AG20443 (cell line): Measurements from ENCODE around the gene TRAF5.
A peak's percentile ranks its signal among the peaks of the same experiment; 100 is the strongest.

Source experiments
- DNase-seq: peaks from one replicate; pipeline ENCODE4 v3.0.0; 2012; ENCODE audit warnings: low spot score, mixed read lengths

Gene TRAF5

DNA sequence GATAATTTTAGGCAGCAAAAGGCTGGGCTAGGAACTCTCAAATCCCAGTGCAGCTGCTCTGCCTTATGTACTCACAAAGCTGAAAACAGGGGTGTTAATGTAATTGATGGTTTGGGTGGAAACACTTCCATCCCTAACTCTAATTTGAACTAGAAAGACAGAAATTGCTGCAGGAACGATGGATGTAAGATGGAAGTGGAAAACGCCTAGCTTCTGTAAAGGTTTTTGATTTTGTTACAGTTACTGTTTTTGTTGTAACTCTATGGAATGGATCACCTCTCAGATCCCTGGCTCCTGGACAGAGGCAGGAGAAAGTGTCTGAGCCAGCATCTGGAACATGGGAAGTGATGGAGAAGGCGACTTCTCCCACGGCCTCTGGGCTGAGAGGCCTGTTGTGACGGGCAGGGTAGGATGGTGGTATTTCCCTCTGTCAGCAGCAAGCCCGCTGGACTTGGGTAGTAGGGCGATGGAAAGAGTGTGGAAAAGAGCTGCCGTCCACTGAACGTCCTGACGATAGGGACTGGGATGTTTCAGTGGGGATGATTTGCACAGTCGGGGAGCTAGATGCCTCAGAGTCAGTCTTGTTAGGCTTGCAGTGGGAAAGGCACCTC lies 1.6 kb downstream of the TRAF5 start:
- no peak for DNase-seq

DNA sequence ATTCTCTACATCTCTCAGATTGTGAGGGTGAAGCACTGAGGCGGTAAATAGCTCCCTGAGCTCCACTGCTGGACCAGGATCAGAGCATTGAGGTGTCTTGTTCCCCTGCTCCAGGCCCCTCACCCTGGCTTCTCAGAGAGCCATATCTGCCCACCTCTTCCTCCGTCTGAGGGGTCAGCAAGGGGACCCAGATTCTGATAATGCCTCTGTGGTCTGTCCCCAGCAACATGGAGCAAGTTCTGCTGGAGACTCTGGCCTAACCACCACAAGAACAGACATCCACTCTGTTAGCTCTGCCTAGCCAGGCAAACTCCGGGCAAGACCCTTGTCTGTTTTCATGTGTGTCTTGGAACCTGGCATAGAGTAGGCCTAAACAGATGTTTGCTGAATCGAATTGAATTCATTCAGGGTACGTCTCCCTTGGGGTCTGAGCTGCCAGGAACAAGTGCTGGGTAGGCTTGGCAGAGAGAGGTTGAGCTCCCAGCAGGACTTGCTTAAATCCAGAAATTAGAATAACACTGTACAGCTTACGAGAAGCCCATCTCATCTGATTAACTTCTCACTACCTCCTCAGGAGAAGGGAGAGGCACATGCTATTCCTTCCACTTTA lies 2.3 kb downstream of the TRAF5 start:
- no peak for DNase-seq

DNA sequence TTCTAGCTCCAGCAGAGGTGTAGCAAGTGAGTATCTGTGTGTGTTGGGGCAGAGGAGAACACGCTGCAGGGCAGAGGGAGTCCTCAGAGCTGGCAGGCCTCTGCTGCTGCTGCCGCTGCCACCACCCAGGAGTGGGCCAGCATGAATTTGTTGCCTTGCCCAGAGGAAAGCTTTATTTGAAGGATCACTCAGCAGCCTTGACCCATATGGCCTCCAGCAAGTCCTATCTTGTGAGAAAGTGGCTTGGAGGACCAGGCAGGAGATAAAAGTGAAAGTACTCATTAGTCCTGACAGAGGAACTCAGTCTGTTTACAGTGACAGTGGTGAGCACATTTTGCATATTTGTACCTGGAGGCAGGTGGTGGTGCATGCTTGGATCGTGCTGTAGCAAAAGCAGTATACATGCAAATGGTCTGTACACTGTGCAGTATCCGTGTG lies 3.1 kb downstream of the TRAF5 start:
- DNase-seq = no peak

DNA sequence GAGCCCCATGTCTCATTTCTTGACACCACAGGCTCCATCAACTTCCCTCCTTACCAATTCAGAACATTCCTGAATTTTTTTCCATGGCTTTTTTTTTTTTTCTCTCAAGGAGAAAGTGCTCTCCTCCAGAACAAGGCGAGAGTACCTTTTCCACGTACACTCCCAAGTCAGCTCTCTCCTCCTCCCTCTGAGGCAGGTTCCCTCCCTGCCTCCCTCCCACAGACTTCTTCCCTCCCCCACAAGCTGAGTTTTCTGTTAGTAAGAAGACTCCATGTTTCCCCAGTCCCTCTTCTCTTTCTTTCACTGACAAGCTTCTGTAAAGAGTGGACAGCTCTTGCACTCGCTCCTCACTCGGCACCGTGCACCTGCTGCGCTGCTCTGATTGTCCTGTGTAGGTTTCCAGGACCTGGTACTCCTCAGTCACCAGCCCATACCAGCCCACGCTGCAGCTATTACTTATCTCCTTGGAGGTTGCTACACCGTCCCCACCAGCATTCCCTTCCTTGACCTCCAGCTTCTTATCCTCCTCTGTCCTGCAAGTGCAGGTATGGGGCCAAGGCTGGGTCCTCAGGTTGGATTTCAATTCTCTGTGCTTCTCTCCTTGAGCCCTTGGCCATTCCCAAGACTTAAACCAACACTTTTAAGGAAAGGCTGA lies 3.8 kb downstream of the TRAF5 start:
- no peak for DNase-seq

DNA sequence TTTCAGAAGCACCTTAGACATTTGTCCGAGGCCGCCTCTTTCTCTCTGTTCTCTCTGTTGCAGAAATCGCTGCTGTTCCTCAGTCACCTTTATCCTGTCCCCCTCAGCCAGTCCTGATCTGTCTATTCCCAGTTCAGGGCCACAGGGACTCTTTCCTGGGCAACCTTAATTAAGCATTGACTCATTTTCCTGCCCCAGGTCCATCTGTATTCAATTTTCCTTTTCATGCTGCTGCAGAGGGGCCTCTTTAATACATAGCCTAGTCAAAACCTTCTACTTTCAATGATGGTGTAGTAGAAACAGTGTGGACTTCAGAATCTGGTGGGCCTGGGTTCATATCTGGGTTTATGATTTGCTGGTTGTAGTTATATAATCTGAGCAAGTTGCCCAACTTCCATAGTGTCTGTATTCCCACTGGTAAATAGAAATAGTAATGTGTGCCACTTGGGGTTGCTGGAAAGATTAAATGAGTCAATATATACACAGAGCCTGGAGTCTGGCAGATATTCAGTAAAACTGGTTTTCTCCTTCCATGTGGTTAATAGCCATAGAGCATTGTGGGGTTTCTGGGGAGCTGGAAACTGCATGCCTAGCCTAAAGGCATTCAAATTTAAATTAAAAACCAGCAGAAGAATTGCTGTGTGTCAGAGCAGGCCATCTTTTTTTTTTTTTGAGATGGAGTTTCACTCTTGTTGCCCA lies 4.5 kb downstream of the TRAF5 start:
- peak; percentile 26 for DNase-seq

DNA sequence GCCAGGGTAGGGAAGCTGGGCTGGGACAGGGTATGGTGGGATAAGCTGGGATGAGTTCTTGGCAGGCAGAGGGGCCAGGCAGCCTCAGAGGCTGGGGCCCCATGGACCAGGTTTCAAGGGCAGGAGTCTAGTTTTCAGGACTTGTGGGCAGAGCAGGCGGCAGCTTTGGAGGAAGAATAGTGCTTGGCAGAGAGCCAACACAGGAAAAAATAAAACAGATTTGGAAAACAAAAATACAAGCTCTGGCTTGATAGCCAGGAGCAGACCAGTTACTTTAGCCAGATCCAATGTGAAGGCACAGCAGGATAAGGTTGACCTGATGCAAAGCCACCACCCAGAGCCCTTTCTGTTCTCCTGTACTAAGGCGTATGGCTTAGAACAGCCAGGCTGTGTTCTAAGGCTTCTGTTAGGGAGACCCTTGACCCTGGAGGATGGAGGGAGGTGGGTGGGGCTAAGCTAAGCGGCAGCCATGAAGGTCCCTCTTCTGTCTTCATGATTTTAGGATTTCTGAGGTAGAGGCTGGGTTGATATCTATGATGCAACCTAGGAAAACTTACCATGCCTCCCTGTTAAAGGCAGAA lies 5.5 kb downstream of the TRAF5 start:
- no peak for DNase-seq

DNA sequence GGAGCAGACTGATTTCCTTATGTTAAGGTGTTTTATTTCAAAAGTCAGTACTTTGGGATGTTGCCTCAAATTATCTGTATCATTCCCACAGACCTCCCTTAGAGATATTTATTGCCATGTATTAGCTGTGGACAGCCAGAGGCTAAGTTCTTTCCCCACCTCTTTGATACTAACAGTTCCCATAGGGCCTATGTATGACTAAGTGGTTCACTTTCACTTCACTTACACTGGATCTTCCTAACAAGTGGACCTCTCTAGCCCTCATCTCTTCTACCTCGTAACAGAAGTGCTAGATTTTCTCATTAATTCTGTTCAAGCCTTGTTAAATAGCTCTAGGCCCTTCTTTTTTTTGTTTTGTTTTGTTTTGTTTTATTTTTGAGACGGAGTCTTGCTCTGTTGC lies 6.2 kb downstream of the TRAF5 start:
- no peak for DNase-seq

DNA sequence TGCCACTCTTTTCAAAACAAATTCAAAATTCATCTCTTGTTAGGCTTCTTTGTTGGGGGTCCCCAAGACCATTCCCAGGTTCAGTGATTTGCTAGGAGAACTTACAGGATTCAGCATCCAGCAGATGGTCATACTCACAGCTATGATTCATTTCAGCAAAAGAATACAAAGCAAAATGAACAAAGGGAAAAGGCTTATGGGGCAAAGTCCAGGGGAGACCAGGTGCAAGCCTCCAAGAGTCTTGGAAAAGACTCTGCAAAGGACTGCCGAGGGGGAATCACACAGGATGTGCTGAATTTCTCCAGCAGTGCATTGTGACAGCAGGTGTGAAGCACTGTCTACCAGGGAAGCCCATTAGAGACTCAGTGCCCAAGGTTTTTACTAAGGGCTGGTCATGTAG lies 7.3 kb downstream of the TRAF5 start:
- DNase-seq = no peak

DNA sequence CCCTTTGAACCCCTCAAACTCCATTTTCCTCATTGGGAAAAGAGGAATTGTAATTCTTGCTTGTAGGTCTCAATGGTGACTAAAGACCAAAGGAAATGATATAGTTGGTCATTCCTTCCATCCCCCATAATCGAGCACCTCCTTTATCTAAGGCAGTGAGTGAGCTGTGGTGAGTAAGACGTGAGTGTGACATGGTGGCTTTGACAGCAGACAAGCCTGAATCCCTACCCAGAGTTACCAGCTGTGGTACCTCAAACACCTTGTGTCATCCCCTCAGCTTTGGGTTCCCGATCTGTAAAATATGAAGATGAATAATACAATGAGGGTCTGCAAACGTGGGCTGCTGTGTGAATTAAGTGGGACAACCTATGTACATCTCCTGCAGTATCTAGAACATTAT lies 8.4 kb downstream of the TRAF5 start:
- DNase-seq = no peak

DNA sequence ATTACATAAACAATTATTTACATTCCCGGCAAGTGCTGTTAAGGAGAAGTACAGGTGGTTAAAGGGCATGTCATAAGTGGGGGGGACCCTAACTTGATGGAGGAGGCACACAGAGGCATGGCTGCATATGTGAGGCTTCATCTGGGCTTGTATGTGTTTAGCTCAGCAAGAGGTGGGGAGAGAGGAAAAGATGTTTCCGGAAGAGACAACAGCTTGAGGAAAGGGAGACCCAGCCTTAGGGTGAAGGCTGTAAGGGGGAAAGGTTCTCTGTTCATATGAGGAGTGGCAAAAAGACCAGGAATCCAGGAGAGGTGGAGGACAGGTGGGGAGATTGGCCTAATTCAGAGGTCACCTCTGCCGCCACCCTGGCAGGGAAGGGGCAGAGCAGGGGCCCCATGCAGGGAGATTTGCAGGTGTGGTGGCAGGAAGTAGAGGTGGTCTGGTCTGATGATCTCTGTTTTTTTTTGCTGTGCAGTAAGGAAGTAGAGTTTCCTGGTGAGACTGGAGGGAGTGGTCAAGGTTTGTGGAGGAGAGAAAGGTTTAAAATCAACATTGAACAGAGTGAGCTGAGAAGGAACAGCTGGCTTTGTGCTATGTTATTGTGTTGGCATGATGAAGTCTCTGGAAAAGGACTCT lies 9.0 kb downstream of the TRAF5 start:
- DNase-seq = no peak

DNA sequence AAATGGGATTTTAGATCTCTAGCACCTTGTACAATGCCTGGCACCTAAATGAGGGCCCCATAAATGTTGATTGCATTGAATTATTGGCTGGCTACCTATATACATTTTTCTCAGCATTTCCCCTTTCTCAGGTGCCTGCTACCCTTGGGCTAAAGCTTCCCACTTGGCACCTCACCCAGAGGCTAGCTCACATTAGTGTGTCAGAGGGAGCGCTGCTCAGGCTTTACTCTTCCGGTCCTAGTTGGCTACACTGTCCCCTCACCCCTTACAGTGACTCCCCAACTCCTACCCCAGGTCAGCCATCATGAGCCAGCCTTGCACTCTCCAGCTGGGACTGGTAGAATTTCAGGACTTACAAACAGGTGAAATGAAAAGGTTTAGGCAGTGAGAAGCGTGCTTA lies 9.5 kb downstream of the TRAF5 start:
- no peak for DNase-seq

DNA sequence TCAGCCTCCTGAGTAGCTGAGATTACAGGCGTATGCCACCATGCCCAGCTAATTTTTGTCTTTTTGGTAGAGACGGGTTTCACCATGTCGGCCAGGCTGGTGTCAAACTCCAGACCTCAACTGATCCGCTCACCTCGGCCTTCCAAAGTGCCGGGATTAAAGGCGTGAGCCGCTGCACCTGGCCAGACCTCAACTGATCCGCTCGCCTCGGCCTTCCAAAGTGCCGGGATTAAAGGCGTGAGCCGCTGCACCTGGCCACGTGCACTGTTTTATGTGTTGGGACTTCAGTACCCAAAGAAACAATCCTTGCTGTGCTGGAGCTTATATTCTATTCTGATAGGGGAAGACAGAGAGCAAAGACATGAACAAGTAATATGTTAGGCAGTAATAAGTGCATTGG lies 10.1 kb downstream of the TRAF5 start:
- no peak for DNase-seq

DNA sequence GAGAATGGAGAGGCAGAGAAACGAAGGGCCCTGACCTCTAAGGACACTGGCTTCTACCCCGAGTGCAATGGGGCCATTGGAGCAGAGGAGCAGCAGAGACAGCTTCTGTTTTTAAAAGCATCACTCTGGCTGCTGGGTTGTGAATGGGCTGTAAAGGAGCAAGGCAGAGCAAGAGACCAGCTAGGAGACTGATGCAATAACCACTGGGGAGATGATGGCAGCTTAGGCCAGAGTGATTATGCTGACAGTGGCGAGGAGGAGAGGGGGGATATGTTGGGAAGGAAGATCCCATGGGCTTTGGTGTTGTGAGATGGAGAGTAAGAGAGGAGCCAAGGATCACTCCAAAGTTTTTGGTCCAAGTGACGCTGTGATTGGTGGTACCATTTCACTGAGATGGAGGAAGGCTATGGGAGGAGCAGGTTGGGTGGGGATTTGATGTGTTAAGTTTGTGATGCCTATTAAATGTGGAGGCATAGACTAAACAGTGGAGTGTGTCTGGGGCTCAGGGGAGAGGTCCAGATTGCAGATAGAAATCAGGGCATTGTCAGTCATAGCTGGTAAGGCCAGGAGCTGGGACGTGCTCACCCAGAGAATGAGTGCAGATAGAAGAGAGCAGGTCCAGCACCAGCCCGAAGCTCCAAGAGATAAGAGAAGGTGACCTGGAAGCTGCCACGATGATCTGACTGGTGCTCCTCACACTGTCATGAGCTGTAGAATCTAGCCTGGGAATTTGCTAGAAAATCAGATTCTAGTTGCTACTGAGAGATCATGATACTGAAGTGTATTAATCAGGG lies 11.0 kb downstream of the TRAF5 start:
- no peak for DNase-seq

DNA sequence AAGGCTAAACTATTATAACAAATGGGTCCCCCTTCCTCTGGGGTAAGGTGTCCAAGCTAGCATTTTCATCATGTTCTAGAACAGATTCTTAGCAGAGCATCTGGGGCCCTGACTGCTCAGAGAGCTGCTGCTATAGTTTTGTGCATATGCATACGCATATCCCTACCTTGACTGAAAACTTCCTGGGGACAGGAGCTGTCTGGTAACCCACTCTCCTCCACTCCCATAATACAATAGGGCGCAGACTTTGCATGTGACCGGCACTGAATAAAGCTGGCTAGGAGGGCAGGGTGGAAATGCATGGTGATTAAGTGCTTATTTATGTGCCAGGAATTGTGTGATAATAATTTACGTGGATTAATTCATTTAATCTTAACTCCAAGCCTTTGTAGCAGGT lies 11.6 kb downstream of the TRAF5 start:
- DNase-seq = no peak

DNA sequence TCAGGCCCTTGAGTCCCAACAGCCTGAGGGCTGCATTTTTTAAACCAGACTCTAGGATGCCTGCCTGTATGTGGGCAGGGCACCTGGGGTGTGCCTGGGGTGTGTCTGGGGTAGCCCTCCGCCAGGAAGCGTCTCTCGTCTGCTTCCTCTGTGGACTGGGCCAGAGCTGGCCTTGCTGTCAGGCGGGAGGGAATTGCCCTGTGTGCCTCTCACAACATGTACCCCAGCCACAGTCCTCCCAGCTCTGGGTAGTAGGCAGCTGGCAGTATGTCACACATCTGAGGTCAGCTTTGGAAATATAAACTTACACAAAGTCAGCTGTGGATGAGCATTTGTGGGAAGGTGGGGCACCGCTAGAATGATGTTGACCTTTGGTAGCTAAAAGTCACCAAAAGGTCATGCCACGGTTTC lies 13.0 kb downstream of the TRAF5 start:
- no peak for DNase-seq

DNA sequence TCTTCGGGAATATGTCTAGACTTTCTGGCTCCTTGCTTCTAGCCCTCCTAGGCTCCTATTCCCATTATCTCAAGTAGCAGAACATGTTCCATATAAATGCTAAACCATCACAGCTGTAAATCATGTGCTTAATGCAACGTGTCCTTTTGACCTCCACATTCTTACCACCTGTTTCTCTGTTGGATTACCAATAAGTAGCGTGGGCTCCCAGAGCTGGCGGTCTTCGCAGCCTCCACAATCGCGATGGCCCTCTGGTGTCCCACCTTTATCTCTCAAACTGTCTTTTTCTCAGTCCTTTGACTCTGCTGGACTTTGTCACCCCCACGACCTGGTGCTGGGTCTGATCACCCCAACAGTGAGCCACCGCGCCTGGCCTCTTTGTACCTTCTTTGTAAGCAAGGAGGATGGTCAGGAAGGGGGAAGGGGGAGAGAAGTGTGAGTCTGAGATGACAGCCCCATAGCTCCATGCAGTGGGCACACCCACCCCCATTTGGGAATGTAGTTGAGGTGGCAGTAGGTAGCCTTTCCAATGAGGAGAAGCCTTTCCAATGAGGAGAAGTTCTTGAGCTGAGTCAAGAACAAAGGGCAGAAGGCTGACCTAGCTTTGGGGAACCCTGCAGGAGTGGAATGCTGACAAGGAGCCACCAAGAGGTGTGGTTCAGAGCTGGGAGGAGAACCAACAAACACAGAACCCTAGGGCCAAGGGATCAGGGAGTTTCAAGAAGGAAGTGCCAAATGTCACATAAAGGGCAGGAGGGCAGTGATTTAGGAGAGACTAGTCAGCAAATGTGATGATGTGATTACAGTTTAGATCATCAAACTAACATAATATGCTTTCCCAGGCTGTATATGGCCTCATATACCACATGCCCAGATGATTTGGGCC lies 14.2 kb downstream of the TRAF5 start:
- no peak for DNase-seq

DNA sequence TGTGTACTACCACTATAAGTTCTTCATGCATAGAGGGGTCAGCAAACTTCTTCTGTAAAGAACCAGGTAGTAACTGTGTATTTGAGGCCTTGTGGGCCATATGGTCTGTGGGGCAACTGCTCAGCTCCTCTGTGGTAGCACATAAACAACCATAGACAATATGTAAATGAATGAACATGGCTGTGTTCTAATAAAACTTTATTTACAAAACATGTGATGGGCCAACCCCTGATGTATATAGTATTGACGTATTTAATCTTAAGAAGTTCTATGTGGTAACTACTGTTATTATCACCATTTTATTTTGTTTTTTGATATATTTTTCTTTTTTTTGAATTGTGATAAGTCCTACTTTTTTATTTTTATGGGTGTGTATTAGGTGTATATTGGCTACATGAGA lies 15.4 kb downstream of the TRAF5 start:
- no peak for DNase-seq

DNA sequence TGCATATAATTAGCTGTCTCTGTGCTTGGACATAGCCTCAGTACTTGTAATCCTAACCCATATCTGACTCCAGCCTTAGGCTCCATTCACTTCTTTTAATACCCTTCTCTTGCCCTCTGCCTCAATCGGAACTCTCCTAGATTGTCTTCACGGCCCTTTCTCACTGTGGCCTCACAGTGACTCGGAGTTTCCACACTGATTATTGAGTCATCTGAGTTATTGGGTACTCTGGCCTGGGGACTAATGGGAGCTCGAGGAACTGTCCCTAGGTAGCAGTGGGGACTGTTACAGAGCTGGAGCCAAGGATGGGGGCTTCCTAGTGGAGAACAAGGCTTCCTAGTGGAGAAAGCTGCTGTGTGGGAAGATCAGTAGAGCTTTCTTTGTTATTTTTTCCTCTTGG lies 17.0 kb downstream of the TRAF5 start:
- no peak for DNase-seq

DNA sequence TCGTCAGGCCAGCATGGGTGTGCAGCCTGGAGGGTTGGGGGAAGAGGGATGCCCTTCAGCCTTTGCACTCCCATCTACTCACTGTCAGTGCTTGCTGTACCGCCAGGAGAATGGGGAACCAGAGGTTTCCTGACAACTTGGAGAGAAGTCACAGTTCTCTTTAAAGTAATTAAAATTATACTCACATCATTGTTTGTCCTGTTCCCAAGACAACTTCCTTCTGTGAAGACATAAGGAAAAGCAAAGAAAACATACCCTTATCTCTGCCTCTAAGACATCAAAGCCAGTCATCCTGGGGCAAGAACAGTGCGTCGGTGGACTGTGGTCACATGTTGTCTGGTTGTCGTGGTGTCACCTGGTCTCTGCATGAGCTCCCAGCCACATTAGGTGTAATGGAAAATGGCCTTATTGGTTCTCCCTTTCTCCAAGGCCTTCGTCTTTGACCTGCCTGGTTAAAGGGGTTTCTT lies 17.6 kb downstream of the TRAF5 start:
- no peak for DNase-seq

DNA sequence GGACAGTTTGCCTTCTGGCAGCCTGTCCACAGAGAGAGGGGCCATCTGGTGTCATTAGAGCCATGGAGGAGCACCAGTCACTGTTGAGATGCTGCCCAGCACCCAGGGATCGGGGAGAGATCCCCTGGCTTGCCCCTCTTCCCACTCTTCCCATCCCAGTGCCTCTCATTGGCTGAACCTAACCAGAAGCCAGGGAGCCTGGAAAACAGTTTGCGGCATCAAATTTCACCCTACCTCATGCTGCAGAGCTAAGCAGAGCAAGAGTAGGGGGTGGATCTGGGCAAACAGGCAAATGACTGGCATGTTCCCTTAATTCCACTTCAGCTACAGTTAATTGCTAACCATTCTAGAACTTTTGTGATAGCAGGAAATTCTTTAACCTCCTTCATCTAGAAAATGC lies 19.1 kb downstream of the TRAF5 start:
- DNase-seq = no peak
